CD1c-positive myeloid dendritic cell (primary cell): ENCODE measurements around the gene CFDP1.

Experiments
- DNase-seq: peaks from one replicate; pipeline ENCODE4 v3.0.0-alpha.2; 2016; ENCODE audit errors: extremely low spot score

Gene CFDP1

GRCh38 chr16:75265911-75266701 is 167.2 kb downstream of the CFDP1 start:
- peak; percentile 32 for DNase-seq

DNA sequence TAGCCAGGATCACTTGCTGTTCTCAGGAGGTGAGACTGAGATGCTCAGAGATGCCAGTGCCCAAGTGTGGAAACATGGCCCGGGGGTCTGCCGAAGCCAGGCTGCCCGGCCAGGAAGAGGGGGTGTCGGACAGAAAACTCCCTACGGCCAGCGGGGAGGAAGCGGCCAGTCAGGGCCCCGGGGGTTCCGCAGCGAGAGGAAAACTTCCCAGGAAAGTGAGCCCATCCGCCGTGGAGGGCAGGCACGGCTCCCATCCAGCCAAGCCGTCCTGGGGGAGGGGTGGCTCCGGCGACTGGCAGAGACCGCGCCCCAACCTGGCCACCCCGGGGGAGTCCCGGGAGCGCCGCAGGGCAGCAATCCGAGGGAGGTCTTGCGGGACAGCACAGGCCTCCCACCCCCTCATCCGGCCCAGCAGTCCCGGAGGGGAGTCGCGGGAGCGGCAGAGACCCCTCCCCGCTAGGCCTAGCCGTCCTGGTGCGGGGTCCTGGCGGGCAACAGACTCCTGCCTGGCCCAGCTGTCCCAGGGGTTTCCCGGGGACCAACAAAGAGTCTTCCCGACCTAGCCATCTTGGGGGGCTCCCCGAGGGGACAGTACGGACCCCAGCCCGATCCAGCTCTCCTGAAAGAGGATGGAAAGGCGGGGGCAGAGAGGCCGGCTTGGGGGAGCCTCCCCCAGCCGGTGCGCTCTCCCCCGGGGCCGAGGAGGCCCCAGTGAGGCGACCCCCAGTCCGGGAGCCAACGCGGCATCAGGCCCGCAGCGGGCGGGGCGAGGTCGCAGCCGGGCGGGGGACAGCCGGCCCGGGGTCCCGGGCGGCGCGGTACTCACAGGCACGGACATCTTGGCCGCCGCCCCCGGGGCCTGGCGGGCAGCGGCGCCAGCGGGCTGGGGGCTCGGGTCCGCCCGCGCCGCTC is 168.0 kb downstream of the CFDP1 start:
- no peak for DNase-seq

- no peak for DNase-seq
These were observed 168.8 kb downstream of the CFDP1 start for GRCh38 chr16:75264457-75264998.

- DNase-seq = no peak
These were observed 169.3 kb downstream of the CFDP1 start for GRCh38 chr16:75263963-75264445.

DNA sequence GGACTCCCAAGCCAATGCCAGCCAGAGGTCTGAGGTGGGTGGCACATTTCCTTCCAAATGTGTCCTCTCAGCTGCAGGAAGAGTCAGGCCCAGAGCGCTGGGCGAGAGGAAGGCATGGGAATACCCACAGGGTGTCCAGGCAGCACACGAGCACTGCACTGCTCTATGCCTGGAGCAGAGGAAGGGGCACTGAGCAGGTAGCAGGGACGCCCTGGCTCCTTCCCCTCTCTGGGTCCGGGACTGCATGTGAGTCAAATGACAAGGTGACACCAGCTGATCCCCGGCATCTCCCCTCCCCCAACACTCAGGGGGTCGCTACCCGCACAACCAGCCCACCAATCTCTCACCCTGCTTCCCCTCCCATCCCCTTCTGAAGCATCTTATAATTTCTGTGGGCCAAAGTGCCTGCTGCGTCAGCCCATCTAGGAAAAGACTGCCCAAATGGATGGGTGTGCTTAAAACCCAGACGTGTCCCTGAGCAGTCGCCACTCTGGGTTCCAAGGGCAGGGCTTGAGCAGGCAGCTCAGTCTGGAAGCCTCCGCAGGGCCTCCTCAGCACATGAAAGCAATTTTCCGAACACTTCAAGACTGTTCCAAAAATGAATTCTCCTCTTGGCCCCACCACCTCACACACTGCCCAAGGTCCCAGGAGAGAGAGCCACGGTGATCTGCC is 169.9 kb downstream of the CFDP1 start:
- no peak for DNase-seq

- DNase-seq = no peak
These were observed 170.5 kb downstream of the CFDP1 start for GRCh38 chr16:75262800-75263127.

GRCh38 chr16:75262104-75262799 is 171.1 kb downstream of the CFDP1 start:
- no peak for DNase-seq

- no peak for DNase-seq
These were observed 171.7 kb downstream of the CFDP1 start for GRCh38 chr16:75261590-75262078.

- DNase-seq = no peak
These were observed 172.3 kb downstream of the CFDP1 start for GRCh38 chr16:75260851-75261589.

DNA sequence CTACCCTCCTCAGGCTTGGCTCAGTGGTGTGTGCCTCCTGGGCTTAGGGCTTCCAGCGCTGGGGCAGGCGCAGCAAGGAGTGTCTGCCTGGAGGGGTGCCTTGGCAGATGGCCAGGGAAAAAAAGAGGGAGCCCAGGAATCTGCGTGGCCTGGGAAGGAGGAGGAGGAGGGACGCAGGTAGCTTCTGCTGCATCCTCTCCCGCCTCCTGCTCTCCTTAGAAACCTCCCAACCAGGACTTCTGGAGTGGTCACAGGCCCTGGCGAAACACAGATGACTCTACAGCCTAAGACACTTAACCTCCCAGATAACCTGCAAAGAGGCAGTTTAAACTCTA is 174.5 kb downstream of the CFDP1 start:
- DNase-seq = no peak

- no peak for DNase-seq
These were observed 175.2 kb downstream of the CFDP1 start for GRCh38 chr16:75257886-75258806.

DNA sequence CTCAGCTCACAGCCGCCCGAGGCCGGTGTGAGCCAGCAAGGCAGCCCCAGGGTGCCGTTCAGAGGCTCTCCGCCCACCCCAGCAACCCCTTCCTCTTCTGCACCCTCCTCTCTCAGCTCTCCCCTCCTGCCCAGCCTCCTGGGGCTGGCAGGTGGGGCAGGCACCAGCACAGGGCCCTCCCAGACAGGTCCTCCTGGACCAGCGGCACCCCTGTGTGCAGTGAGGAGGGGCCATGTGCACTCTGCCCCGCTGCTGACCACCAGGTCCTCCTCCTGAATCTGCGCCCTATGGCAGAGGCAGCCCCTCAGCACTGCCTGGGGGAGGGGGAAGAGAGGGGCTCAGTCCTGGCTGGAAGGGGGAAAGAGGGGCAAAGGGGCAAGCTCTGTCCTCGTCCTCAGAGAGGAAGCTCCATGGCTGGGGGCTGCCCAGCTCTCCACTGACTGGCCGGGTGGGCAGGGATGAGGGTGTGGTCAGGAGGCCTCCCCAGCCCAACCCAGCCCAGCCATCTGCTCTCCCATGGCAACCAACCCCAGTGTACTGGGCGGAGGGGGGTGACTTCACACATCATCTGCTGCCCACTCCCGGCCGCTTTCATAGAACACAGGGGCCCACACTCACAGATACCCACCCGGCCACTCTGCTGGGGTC is 176.5 kb downstream of the CFDP1 start:
- no peak for DNase-seq

GRCh38 chr16:75256059-75256571 is 177.2 kb downstream of the CFDP1 start:
- DNase-seq = no peak

DNA sequence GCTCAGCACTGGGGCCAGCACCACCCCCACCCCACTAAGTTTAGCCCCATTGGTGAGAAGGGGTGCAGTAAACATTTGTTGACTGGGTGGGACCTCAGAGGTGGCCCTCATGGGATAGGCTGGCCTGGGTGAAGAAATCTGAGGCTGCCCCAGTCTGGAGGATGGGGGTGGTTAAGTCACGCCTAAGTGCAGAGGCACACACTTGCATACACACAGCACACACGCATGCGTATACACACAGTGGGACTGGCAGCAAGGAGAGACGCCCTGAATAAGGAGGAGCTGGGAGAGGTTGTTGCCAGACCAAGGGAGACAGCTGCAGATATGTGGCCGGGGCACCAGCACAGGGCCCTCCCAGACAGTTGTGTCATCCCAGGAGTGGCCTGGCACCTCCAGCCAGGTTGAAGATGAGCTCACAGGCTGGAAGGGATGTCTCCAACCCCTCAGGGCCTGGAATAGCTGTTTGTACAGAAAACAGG is 178.9 kb downstream of the CFDP1 start:
- no peak for DNase-seq

DNA sequence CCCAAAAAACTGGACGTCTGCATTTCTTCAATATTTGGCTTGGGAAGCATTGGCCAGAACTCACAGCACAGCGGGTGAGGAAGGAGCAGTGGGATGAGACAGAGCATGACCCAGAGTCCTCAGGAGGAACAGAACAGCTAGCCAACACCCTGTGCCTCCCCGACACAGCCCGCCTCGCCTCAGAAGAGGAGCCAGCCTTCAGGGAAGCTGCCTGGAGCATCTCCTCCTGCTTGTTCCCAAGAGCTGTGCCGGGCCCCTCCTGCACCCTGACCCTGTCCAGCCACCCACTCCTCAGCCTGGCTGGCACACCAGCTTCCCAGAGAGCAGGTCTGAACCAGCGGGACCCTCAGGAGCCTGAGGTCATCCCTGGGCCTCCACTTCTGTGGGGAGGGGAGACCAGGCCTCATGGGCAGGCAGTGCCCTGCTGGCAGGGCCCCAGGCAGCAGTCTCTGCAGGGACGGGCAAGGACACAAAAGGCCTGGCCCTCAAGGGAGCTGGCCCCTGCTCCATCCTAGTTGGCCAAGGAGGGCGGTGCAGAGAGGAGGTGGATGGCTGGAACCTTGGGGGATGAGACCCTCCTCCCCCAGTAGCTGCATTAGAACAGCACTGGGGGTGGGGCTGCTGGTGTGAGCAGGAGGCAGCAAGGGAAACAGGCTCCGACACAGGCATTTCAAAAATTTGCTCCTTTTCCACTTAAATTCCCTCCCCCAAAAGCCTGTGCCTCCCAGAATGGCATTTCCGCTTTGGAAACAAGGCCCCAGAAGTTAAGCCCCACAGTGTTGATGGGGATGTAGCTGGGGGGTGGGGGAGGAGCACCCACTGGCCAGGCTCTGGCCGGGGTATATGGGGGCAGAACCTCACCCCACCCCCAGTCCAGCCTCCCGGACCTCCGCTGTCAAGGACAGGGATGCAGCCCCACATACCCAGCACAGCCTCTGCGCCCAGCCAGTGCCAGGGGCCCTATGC is 180.1 kb downstream of the CFDP1 start:
- no peak for DNase-seq

DNA sequence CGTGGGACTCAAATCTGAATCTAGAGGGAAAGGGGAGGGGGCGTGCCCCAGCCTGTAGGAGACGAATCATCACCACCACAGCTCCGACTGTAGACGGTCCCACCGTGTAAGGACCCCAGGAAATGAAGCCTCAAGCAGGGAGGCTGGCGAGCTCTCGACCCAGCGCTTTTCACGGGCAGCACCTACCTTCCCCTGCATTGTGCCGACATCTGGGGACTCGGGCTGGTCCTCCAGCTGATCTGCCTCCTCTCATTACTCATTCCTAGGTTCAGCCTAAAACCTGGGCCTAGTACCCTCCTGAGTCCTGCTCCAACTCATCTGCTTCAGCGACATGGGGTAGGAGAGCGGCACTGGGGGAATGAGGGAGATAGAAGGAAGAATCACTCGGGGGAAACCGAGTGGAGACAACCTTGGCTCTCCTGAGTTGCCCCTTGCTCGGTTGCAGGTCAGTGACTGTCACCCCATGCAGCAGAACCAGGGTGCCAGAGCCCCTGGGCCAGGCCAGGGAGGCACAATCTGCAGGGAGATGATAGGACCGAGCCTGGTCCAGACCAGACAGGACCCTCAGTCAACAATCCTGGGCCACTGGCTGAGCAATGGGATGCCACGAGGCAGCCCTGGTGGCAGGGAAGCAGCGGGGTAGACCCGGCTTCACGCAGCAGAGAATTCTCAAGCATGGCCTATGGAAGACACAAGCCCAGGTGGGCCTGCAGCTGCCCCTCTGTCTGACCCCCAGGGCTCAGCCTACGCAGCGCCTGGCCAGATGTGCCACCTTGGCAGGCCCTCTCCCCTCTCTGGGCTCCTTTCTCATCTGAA is 181.0 kb downstream of the CFDP1 start:
- DNase-seq = no peak
